Stomach (tissue), 9 donors: ENCODE data around the gene POU3F1. TPM values are rescaled to one million over a fixed set of nuclear protein-coding genes. Genes with fewer than 3 reads are reported as not detected.

Experiments used
- DNase-seq, 2 donors: peaks; one replicate each; pipeline versions ENCODE4 v3.0.0 to v3.0.0-alpha.2; 2013 to 2019
- H3K27ac ChIP-seq, 5 donors: fragments of 200-600 bp in 4 of 5; sonication (generic) in 4 of 5; one replicate each; pipeline ENCODE4 v1.5.1; 2013 to 2019; ENCODE audit warnings: mild to moderate bottlenecking in 1 of 5, moderate library complexity in 1 of 5
- H3K27me3 ChIP-seq, 3 donors: fragments of 200-600 bp; sonication (generic); one replicate each; pipeline ENCODE4 v1.5.1; 2017 to 2019; ENCODE audit warnings: mixed run types in 1 of 3
- H3K36me3 ChIP-seq, 4 donors: fragments of 200-600 bp; sonication (generic); 1 replicate in 3 of 4; 2 replicates in 1 of 4; pipeline ENCODE4 v1.5.1; 2016 to 2019
- H3K4me1 ChIP-seq, 4 donors: fragments of 200-600 bp; sonication (generic); one replicate each; pipeline ENCODE4 v1.5.1; 2016 to 2019
- H3K4me3 ChIP-seq, 4 donors: fragments of 200-600 bp; sonication (generic) in 3 of 4; one replicate each; pipeline ENCODE4 v1.5.1; 2016 to 2019; ENCODE audit warnings: mild to moderate bottlenecking in 1 of 4
- H3K9me3 ChIP-seq, 4 donors: fragments of 200-600 bp; sonication (generic); one replicate each; pipeline ENCODE4 v1.5.1; 2016 to 2019
- EP300 ChIP-seq: sonication (generic); formaldehyde crosslinking; IDR thresholded peaks from one replicate; pipeline ENCODE4 v1.6.1; 2017; ENCODE audit warnings: antibody characterized with exemption
- POLR2A ChIP-seq, 4 donors: fragments of 450-650 bp; IDR thresholded peaks; one replicate each; pipeline ENCODE4 v1.6.1; 2016; ENCODE audit warnings: antibody characterized with exemption in 4 of 4, control low read depth in 2 of 4, mild to moderate bottlenecking in 1 of 4, moderate library complexity in 1 of 4
- POLR2AphosphoS5 ChIP-seq, 3 donors: sonication (generic); formaldehyde crosslinking; IDR thresholded peaks; one replicate each; pipeline ENCODE4 v1.6.1; 2016; ENCODE audit warnings: antibody characterized with exemption in 3 of 3
- WGBS, 5 donors: extraction: QIAGEN DNeasy Blood & Tissue Kit in 3 of 5; methylation state at CpG; one replicate each; pipeline versions ENCODE4 v1.1.5 to v1.1.7; 2013 to 2018; 5-methylcytosine and 5-hydroxymethylcytosine counted together
- intact Hi-C: fragments of 100-400 bp; cut with DNase I; formaldehyde crosslinking; loops from one replicate; pipeline ENCODE4 v1.15.1; 2023; ENCODE audit warnings: low total_unique reads
- polyA plus RNA-seq, 3 donors: library from polyadenylated mRNA; stranded (reverse); fragments of 200-250 nt; gene quantifications; one replicate each; pipeline ENCODE4 v1.2.3, GENCODE V29; 2013
- total RNA-seq, 5 donors: library from RNA; depleted of rRNA; stranded (reverse); fragments of >200 nt; gene quantifications; one replicate each; pipeline versions ENCODE4 v1.1.0 to v1.2.3, GENCODE V29; 2014 to 2016
- TF ChIP-seq, protein P1 (sequence below), 7 experiments: fragments of 450-650 bp in 4 of 7; fragments of 200-600 bp in 3 of 7; sonication (generic) in 3 of 7; IDR thresholded peaks; one replicate each; pipeline ENCODE4 v1.5.1; 2016 to 2019; ENCODE audit warnings: antibody characterized with exemption in 7 of 7, control low read depth in 2 of 7, mild to moderate bottlenecking in 1 of 7
- donor health status: healthy with polysubstance abuse.
- donor health status: Bipolar disorder and iron deficiency.
- donor health status: healthy.

Gene POU3F1
- total and polyA plus RNA-seq, 8 donors, result 0.20 TPM; not detected in 7

DNA sequence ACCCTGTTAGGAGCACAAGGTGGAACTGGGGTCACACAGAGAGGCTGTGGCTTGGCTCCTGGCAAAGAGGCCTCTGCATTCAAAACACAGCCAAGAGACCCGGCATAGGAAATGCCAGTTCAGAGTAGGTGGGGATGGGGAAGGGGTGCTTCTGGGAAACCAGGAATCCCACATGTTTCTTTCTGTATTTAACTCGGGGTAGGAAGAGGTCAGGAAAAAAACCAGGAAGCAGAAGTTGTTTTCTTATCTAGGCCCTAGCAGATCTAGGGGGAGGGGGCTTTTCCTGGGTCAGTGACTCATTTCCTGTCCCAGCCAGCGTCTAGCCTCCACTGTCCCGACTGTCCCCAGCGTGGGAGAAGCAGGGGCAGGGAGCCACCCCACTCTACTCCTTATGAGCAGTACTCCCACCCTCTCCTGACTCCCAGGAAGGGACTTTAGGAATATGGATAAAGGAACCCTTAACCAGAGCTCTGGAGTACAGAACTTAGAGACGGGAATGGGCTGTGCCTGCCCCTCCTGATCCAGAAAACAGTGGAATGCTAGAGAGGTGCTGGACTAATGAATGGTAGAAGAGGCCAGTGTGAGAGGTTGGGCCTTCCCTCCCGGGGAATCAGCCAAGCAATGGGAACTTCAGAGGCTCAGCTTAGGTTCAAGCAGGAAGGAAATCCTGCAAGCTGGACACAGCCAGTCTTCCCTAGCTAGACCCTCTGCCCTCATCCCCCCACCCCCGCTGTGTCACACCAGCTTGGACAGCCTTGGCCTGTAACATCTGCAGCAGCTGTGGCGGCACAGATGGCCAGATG is 47.0 kb downstream of the POU3F1 start:
- intact Hi-C loops, result no loop called here
- Histone ChIP-seq H3K4me1 (peaks cover 69 to 100% (median 86%) of the 10 kb centered on the region in 4 donors), H3K36me3 (peaks cover 0 to 21% (median 19%) of the 10 kb centered on the region in 4 donors), H3K9me3 (no peaks in the 10 kb centered on the region), H3K27me3 (no peaks in the 10 kb centered on the region), H3K4me3 (no peak overlapping the region), H3K27ac (peak overlapping the region; percentile 39 to 94 (median 86))
- TF ChIP-seq POLR2A (IDR thresholded peaks at IDR 0.05) (no peak), EP300 (no peak), POLR2AphosphoS5 (IDR thresholded peaks at IDR 0.05) (no peak)
- TF ChIP-seq, protein P1, sequence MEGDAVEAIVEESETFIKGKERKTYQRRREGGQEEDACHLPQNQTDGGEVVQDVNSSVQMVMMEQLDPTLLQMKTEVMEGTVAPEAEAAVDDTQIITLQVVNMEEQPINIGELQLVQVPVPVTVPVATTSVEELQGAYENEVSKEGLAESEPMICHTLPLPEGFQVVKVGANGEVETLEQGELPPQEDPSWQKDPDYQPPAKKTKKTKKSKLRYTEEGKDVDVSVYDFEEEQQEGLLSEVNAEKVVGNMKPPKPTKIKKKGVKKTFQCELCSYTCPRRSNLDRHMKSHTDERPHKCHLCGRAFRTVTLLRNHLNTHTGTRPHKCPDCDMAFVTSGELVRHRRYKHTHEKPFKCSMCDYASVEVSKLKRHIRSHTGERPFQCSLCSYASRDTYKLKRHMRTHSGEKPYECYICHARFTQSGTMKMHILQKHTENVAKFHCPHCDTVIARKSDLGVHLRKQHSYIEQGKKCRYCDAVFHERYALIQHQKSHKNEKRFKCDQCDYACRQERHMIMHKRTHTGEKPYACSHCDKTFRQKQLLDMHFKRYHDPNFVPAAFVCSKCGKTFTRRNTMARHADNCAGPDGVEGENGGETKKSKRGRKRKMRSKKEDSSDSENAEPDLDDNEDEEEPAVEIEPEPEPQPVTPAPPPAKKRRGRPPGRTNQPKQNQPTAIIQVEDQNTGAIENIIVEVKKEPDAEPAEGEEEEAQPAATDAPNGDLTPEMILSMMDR (IDR thresholded peaks at IDR 0.05), result no peak
- 8 to 22% (median 19%) methylated on average over 8 to 9 of the region's 9 CpGs for WGBS, 5 donors
- peak in 1 of 2 donors; percentile 85 for DNase-seq

DNA sequence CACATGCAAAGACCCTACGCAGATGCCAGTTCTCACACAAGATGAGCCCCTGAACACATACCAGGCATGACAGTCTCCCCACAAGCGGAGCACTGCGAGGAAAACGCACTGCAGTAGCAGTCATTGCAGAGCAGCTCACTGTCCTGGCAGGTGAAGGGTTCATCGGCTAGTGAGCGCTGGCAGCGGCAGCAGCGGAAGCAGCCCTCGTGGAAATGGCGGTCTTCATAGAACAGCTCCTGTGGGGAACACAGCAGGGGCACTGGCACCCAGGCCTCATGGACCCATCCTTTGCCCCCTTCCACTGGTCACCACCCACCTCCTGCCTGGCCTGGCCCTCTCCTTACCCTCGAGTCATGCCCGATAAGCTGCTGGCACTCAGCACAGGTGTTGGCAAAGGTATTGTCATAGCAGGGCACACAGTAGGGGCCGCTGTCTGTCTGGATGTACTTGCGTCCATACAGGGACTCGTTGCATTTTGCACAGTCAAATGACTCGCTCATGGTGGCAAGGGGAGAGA is 47.6 kb downstream of the POU3F1 start:
- DNase-seq, result no peak
- H3K27ac ChIP-seq, result peak overlapping the region; percentile 39 to 94 (median 86)
- TF ChIP-seq, protein P1 (IDR thresholded peaks at IDR 0.05), result no peak
- TF ChIP-seq EP300 (no peak), POLR2AphosphoS5 (IDR thresholded peaks at IDR 0.05) (no peak), POLR2A (IDR thresholded peaks at IDR 0.05) (no peak)
- H3K36me3 ChIP-seq, result peaks cover 0 to 21% (median 19%) of the 10 kb centered on the region in 4 donors
- peaks cover 66 to 96% (median 81%) of the 10 kb centered on the region in 4 donors for H3K4me1 ChIP-seq
- no peaks in the 10 kb centered on the region for H3K9me3 ChIP-seq
- no peak overlapping the region for H3K4me3 ChIP-seq
- no peaks in the 10 kb centered on the region for H3K27me3 ChIP-seq
- intact Hi-C loops, result no loop called here
- 63 to 72% (median 68%) methylated on average over 8 to 16 of the region's 16 CpGs for WGBS, 5 donors

DNA sequence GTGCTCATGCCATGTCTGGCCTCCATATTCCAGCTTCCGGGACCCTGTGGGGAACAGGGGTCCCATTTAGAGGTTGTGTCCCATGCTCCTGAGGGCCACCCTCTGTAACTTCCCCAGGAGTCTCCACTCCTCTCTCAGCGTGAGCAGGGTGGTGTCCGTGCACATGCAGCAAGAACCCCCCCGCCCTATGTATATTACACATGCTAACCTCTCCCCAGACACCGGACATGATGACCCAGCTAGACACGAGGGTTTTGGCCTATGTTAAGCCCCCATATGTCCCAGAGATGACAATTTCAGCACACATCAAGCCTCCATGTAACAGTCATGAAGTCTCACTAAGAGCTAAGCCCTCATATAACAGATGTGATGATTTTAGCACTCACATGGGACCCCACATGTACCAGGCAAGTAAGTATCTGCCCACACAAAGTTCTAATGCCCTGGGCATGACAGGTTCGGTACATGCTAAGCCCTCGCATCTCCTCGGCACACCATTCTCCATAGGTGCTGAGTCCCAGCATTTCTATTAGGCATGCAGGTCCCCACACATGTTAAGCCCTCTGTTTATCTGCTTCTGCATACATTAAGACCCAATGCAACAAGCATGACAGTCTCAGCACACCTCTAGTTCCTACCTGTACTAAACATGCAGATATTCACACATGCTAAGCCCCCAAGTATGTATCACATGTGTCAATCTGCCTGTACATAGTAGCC is 48.3 kb downstream of the POU3F1 start:
- TF ChIP-seq POLR2AphosphoS5 (IDR thresholded peaks at IDR 0.05) (no peak), POLR2A (IDR thresholded peaks at IDR 0.05) (no peak), EP300 (no peak)
- TF ChIP-seq, protein P1 (IDR thresholded peaks at IDR 0.05), result no peak
- Histone ChIP-seq H3K27ac (peak overlapping the region in 4 of 5 donors; percentile 74 to 94 (median 92)), H3K36me3 (peaks cover 0 to 21% (median 19%) of the 10 kb centered on the region in 4 donors), H3K9me3 (no peaks in the 10 kb centered on the region), H3K4me1 (peaks cover 58 to 88% (median 73%) of the 10 kb centered on the region in 4 donors), H3K4me3 (peak overlapping the region in 1 of 4 donors; percentile 6), H3K27me3 (no peaks in the 10 kb centered on the region)
- 78 to 85% (median 85%) methylated on average over 4 to 9 of the region's 9 CpGs for WGBS, 5 donors
- DNase-seq, result no peak
- intact Hi-C loops, result no loop called here
